Measurements from ENCODE around the gene STYXL2. TPM values are rescaled to one million over a fixed set of nuclear protein-coding genes. Genes with fewer than 3 reads are reported as not detected.

STYXL2 gene
- total and polyA plus RNA-seq, 9 donors: 0.08 to 0.30 (median 0.15) TPM; not detected in 2

DNA sequence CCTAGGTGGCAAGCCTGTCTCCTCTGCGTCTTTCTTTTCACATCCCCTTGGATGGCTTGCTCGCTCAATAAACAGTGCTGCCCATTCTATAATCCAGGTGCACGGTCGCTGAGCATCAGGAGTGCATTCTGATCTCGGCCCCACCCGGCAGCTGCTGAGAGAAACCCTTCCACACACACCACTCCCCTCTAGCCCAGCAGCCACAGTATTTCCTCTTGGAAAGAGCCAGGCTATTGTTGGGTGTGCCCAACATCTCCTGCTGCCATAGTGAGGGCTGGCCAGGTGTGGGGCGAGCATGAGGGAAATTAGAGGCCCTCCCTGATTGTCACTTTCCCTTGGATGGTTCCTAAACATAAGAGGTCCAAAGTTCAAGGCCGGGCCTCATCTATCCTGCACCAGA, 28.4 kb upstream of the STYXL2 start:
- TF ChIP-seq EP300 (IDR thresholded peaks at IDR 0.05) (no peak), POLR2A (IDR thresholded peaks at IDR 0.05) (no peak)
- TF ChIP-seq, protein P1, sequence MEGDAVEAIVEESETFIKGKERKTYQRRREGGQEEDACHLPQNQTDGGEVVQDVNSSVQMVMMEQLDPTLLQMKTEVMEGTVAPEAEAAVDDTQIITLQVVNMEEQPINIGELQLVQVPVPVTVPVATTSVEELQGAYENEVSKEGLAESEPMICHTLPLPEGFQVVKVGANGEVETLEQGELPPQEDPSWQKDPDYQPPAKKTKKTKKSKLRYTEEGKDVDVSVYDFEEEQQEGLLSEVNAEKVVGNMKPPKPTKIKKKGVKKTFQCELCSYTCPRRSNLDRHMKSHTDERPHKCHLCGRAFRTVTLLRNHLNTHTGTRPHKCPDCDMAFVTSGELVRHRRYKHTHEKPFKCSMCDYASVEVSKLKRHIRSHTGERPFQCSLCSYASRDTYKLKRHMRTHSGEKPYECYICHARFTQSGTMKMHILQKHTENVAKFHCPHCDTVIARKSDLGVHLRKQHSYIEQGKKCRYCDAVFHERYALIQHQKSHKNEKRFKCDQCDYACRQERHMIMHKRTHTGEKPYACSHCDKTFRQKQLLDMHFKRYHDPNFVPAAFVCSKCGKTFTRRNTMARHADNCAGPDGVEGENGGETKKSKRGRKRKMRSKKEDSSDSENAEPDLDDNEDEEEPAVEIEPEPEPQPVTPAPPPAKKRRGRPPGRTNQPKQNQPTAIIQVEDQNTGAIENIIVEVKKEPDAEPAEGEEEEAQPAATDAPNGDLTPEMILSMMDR (IDR thresholded peaks at IDR 0.05): no peak
- 83 to 84% (median 83%) methylated on average over 8 of the region's 8 CpGs for WGBS, 3 donors
- DNase-seq: no peak
- no peaks in the 10 kb centered on the region for H3K9me3 ChIP-seq
- intact Hi-C loops (cut with DNase I): loop anchor here (5.0 to 10.0 kb wide), 5 partner anchors 149 to 622 kb away; no protein-coding TSS in a partner anchor
- H3K36me3 ChIP-seq: no peaks in the 10 kb centered on the region
- no peaks in the 10 kb centered on the region for H3K4me1 ChIP-seq (ENCODE audit: insufficient read depth)
- no peak overlapping the region for H3K4me3 ChIP-seq
- H3K27ac ChIP-seq: no peak overlapping the region
- no peaks in the 10 kb centered on the region for H3K27me3 ChIP-seq

DNA sequence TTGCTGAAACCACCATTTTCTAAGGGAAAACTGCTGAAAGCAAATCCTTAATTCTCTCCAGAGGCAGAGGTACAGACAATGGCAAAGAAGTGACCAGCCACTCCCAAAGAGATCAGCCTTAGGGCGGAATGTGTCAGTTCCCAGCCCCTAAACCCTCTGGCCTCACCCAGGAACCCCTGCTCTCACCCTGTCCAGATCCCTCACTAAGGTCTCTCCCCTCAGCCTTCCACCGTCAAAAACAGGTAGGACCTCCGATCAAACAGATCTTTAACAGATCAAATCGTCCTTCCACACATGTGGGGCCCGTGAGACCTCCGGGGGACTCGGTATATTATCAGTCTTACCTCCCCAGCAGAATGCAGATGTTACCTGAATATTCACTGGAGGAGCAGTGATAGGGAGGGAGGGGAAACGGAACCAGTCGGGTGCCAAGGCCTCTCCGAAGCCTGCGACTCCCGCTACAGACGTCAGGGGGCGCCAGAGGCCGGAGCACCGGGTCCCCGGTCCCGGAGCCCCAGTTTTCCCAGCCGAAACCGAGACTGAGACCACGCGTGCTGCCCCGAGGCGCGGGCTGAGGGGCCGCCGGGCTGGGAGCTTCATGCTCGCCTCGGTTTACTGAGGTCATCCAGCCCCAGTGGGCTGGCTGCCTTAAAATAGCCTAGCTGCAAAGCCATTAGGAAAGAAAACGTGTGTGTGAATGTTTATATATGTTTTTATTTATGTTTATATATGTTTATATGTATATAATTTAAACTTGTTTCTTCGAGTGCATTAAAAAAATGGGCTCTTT, 27.3 kb upstream of the STYXL2 start:
- TF ChIP-seq, protein P1 (IDR thresholded peaks at IDR 0.05): peak; percentile 72 to 78 (median 76)
- TF ChIP-seq EP300 (IDR thresholded peaks at IDR 0.05): no peak
- no peak for TF ChIP-seq POLR2A (IDR thresholded peaks at IDR 0.05)
- 4 to 5% (median 5%) methylated on average over 31 of the region's 31 CpGs for WGBS, 3 donors
- DNase-seq: peak; percentile 45 to 84 (median 75)
- H3K4me1 ChIP-seq (ENCODE audit: insufficient read depth): no peaks in the 10 kb centered on the region
- H3K27me3 ChIP-seq: no peaks in the 10 kb centered on the region
- intact Hi-C loops (cut with DNase I): loop anchor here (5.0 to 10.0 kb wide), 5 partner anchors 148 to 621 kb away; no protein-coding TSS in a partner anchor
- no peak overlapping the region for H3K27ac ChIP-seq
- H3K4me3 ChIP-seq: no peak overlapping the region
- H3K9me3 ChIP-seq: no peaks in the 10 kb centered on the region
- no peaks in the 10 kb centered on the region for H3K36me3 ChIP-seq

DNA sequence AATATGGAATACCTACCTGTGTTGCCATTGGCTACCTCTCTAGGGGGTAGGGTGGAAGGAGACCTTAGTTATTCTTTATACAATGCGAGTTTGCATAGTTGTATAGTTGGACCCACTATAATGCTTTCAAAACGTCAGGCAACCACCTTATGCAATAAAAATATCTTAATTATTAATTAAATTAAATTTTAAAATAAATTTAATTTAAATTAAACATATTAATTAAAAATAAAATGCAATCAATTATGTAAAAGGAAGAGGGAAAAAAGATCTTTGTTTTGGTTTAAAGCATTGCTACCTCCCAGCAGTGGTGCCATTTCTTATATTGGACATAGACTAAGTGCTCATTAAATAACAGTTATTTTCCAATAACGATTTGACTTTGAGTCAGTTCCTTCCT, 26.0 kb upstream of the STYXL2 start:
- no peak for DNase-seq
- no peaks in the 10 kb centered on the region for H3K9me3 ChIP-seq
- 72 to 79% (median 77%) methylated on average over 3 of the region's 3 CpGs for WGBS, 3 donors
- intact Hi-C loops (cut with DNase I): loop anchor here (5.0 to 10.0 kb wide), 5 partner anchors 147 to 619 kb away; no protein-coding TSS in a partner anchor
- H3K27ac ChIP-seq: no peak overlapping the region
- TF ChIP-seq, protein P1 (IDR thresholded peaks at IDR 0.05): no peak
- no peak for TF ChIP-seq POLR2A (IDR thresholded peaks at IDR 0.05)
- TF ChIP-seq EP300 (IDR thresholded peaks at IDR 0.05): no peak
- no peaks in the 10 kb centered on the region for H3K4me1 ChIP-seq (ENCODE audit: insufficient read depth)
- no peaks in the 10 kb centered on the region for H3K36me3 ChIP-seq
- no peaks in the 10 kb centered on the region for H3K27me3 ChIP-seq
- H3K4me3 ChIP-seq: no peak overlapping the region

DNA sequence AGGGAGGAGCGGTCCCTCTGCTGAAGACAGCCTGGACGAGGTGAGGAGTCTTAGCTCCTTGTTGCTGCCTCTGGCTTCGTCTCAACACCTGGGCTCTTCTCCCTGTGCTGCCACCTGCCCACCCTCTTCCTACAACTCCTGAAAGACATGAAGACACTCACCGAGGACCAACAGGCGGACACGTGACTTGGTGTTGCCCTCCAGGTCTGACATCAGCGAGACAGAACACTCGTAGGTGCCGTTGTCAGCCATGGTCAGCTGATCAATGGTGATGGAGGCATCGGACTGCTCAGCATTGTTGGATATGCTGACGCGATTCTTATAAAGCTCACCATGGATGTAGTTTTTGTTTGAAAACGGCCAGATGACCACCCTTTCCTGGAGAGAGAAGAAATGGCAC, 25.1 kb upstream of the STYXL2 start:
- Histone ChIP-seq H3K27ac (no peak overlapping the region), H3K27me3 (no peaks in the 10 kb centered on the region), H3K36me3 (no peaks in the 10 kb centered on the region), H3K4me3 (no peak overlapping the region), H3K4me1 (ENCODE audit: insufficient read depth) (no peaks in the 10 kb centered on the region), H3K9me3 (no peaks in the 10 kb centered on the region)
- no peak for TF ChIP-seq POLR2A (IDR thresholded peaks at IDR 0.05)
- TF ChIP-seq, protein P1 (IDR thresholded peaks at IDR 0.05): no peak
- TF ChIP-seq EP300 (IDR thresholded peaks at IDR 0.05): no peak
- intact Hi-C loops (cut with DNase I): loop anchor here (5.0 to 10.0 kb wide), 5 partner anchors 146 to 619 kb away; no protein-coding TSS in a partner anchor
- no peak for DNase-seq
- WGBS, 3 donors: 88 to 91% (median 91%) methylated on average over 13 of the region's 13 CpGs
